Gastroesophageal sphincter (tissue), 3 donors: ENCODE results near the gene CDKAL1.

Experiments
- CTCF ChIP-seq, 4 experiments: fragments of 200-600 bp in 2 of 4; fragments of 450-650 bp in 2 of 4; sonication (generic) in 1 of 4; IDR thresholded peaks; one replicate each; pipeline ENCODE4 v1.5.1; 2017 to 2019; ENCODE audit warnings: antibody characterized with exemption in 4 of 4, mild to moderate bottlenecking in 2 of 4, moderate library complexity in 2 of 4
- EP300 ChIP-seq: sonication (generic); formaldehyde crosslinking; IDR thresholded peaks from one replicate; pipeline ENCODE4 v1.6.1; 2017; ENCODE audit warnings: antibody characterized with exemption, mild to moderate bottlenecking
- POLR2A ChIP-seq, 2 donors: fragments of 450-650 bp; IDR thresholded peaks; one replicate each; pipeline ENCODE4 v1.6.1; 2017; ENCODE audit warnings: antibody characterized with exemption in 2 of 2, mild to moderate bottlenecking in 2 of 2, moderate library complexity in 1 of 2
- POLR2AphosphoS5 ChIP-seq: sonication (generic); formaldehyde crosslinking; IDR thresholded peaks from one replicate; pipeline ENCODE4 v1.6.1; 2017; ENCODE audit warnings: antibody characterized with exemption

GRCh38 chr6:20629509-20629908 is 95.3 kb downstream of the CDKAL1 start:
- TF ChIP-seq EP300 (no peak), CTCF (IDR thresholded peaks at IDR 0.05) (no peak), POLR2A (IDR thresholded peaks at IDR 0.05) (no peak), POLR2AphosphoS5 (no peak)
